Rectal smooth muscle tissue (tissue), 1 donor: ENCODE measurements around the gene SLC6A20.

Source experiments
- H3K27ac ChIP-seq: one replicate; pipeline ENCODE4 v1.7.0; 2013; ENCODE audit warnings: low read depth, low read length, inconsistent platforms
- H3K27me3 ChIP-seq: one replicate; pipeline ENCODE4 v1.7.0; 2013; ENCODE audit warnings: low read length; ENCODE audit not compliant: control insufficient read depth, insufficient read depth
- H3K36me3 ChIP-seq: one replicate; pipeline ENCODE4 v1.7.0; 2013; ENCODE audit warnings: low read length; ENCODE audit not compliant: control insufficient read depth, insufficient read depth
- H3K4me1 ChIP-seq: one replicate; pipeline ENCODE4 v1.7.0; 2013; ENCODE audit warnings: low read length; ENCODE audit not compliant: control insufficient read depth, insufficient read depth
- H3K4me3 ChIP-seq: one replicate; pipeline ENCODE4 v1.7.0; 2013; ENCODE audit warnings: low read length
- H3K9ac ChIP-seq: one replicate; pipeline ENCODE4 v1.7.0; 2013; ENCODE audit warnings: low read length

The SLC6A20 gene

GRCh38 chr3:45742461-45743089, 53.8 kb downstream of the SLC6A20 start:
- no peaks in the 10 kb centered on the region for H3K27me3 ChIP-seq
- H3K36me3 ChIP-seq: peaks cover 25% of the 10 kb centered on the region
- no peak overlapping the region for H3K4me3 ChIP-seq

GRCh38 chr3:45741742-45742460, 54.4 kb downstream of the SLC6A20 start:
- no peak overlapping the region for H3K27ac ChIP-seq
- peaks cover 19% of the 10 kb centered on the region for H3K36me3 ChIP-seq
- H3K27me3 ChIP-seq: no peaks in the 10 kb centered on the region
- H3K4me3 ChIP-seq: no peak overlapping the region
- H3K4me1 ChIP-seq: no peaks in the 10 kb centered on the region
- no peak overlapping the region for H3K9ac ChIP-seq

More at GRCh38 chr3:45742461-45743089, 53.8 kb downstream of the SLC6A20 start:
- Histone ChIP-seq H3K4me1 (no peaks in the 10 kb centered on the region), H3K27ac (no peak overlapping the region), H3K9ac (no peak overlapping the region)

- Histone ChIP-seq H3K27ac (no peak overlapping the region), H3K27me3 (no peaks in the 10 kb centered on the region), H3K36me3 (peaks cover 20% of the 10 kb centered on the region), H3K4me1 (no peaks in the 10 kb centered on the region), H3K9ac (no peak overlapping the region), H3K4me3 (no peak overlapping the region)
Measured at GRCh38 chr3:45741247-45741646, 55.1 kb downstream of the SLC6A20 start.

- Histone ChIP-seq H3K4me3 (no peak overlapping the region), H3K27ac (no peak overlapping the region), H3K36me3 (peaks cover 24% of the 10 kb centered on the region), H3K27me3 (no peaks in the 10 kb centered on the region), H3K4me1 (no peaks in the 10 kb centered on the region), H3K9ac (no peak overlapping the region)
Measured at GRCh38 chr3:45739991-45740390, 56.3 kb downstream of the SLC6A20 start.

GRCh38 chr3:45737234-45737633, 59.1 kb downstream of the SLC6A20 start:
- Histone ChIP-seq H3K9ac (no peak overlapping the region), H3K36me3 (peaks cover 26% of the 10 kb centered on the region), H3K27me3 (no peaks in the 10 kb centered on the region), H3K4me3 (no peak overlapping the region), H3K4me1 (no peaks in the 10 kb centered on the region), H3K27ac (no peak overlapping the region)

- no peak overlapping the region for H3K9ac ChIP-seq
- no peaks in the 10 kb centered on the region for H3K27me3 ChIP-seq
- H3K36me3 ChIP-seq: peaks cover 29% of the 10 kb centered on the region
- H3K4me3 ChIP-seq: no peak overlapping the region
- no peaks in the 10 kb centered on the region for H3K4me1 ChIP-seq
- H3K27ac ChIP-seq: no peak overlapping the region
Measured at GRCh38 chr3:45736707-45737106, 59.6 kb downstream of the SLC6A20 start.

- Histone ChIP-seq H3K27ac (no peak overlapping the region), H3K4me1 (no peaks in the 10 kb centered on the region), H3K4me3 (no peak overlapping the region), H3K36me3 (peaks cover 12% of the 10 kb centered on the region), H3K9ac (no peak overlapping the region), H3K27me3 (no peaks in the 10 kb centered on the region)
Measured at GRCh38 chr3:45730409-45731154, 65.8 kb downstream of the SLC6A20 start.

- Histone ChIP-seq H3K4me3 (no peak overlapping the region), H3K9ac (no peak overlapping the region), H3K36me3 (peaks cover 12% of the 10 kb centered on the region), H3K27ac (no peak overlapping the region), H3K4me1 (no peaks in the 10 kb centered on the region), H3K27me3 (no peaks in the 10 kb centered on the region)
Measured at GRCh38 chr3:45729614-45730013, 66.7 kb downstream of the SLC6A20 start.

GRCh38 chr3:45724911-45725310, 71.4 kb downstream of the SLC6A20 start:
- Histone ChIP-seq H3K9ac (no peak overlapping the region), H3K27me3 (no peaks in the 10 kb centered on the region), H3K36me3 (peaks cover 2% of the 10 kb centered on the region), H3K4me1 (no peaks in the 10 kb centered on the region), H3K27ac (no peak overlapping the region), H3K4me3 (no peak overlapping the region)

GRCh38 chr3:45719655-45720487, 76.5 kb downstream of the SLC6A20 start:
- Histone ChIP-seq H3K27me3 (no peaks in the 10 kb centered on the region), H3K27ac (no peak overlapping the region), H3K4me3 (no peak overlapping the region), H3K9ac (no peak overlapping the region), H3K4me1 (no peaks in the 10 kb centered on the region), H3K36me3 (peaks cover 2% of the 10 kb centered on the region)

GRCh38 chr3:45716790-45717336, 79.5 kb downstream of the SLC6A20 start:
- no peaks in the 10 kb centered on the region for H3K27me3 ChIP-seq
- H3K9ac ChIP-seq: no peak overlapping the region
- no peak overlapping the region for H3K4me3 ChIP-seq
- no peaks in the 10 kb centered on the region for H3K4me1 ChIP-seq
- H3K27ac ChIP-seq: no peak overlapping the region
- no peaks in the 10 kb centered on the region for H3K36me3 ChIP-seq

- no peaks in the 10 kb centered on the region for H3K4me1 ChIP-seq
- peaks cover 4% of the 10 kb centered on the region for H3K36me3 ChIP-seq
- no peak overlapping the region for H3K9ac ChIP-seq
- no peaks in the 10 kb centered on the region for H3K27me3 ChIP-seq
- H3K4me3 ChIP-seq: no peak overlapping the region
- H3K27ac ChIP-seq: no peak overlapping the region
Measured at GRCh38 chr3:45715945-45716344, 80.4 kb downstream of the SLC6A20 start.
